IPS DF 6.9 (cell line): ENCODE results near the gene PRXL2C.
"Not testable (repeated sequence)": the region's sequence is repeated elsewhere in the genome, so short reads cannot be mapped to it uniquely, and the experiment has no call there.

ENCODE experiments used
- DNase-seq: peaks from one replicate; pipeline ENCODE4 v3.0.0-alpha.2; 2013; ENCODE audit warnings: low read depth, low spot score
- H3K27ac ChIP-seq: one replicate; pipeline ENCODE4 v1.5.1; 2013; ENCODE audit warnings: low read length, control low read depth
- H3K27me3 ChIP-seq: 2 replicates; pipeline ENCODE4 v1.6.1; 2013; ENCODE audit warnings: mild to moderate bottlenecking, low read length; ENCODE audit not compliant: control insufficient read depth, insufficient read depth
- H3K36me3 ChIP-seq: 2 replicates; pipeline ENCODE4 v1.6.1; 2013; ENCODE audit warnings: low read length; ENCODE audit not compliant: control insufficient read depth, insufficient read depth
- H3K4me1 ChIP-seq: 2 replicates; pipeline ENCODE4 v1.6.1; 2013; ENCODE audit warnings: low read length; ENCODE audit not compliant: control insufficient read depth, insufficient read depth
- H3K4me3 ChIP-seq: 2 replicates; pipeline ENCODE4 v1.5.1; 2013; ENCODE audit warnings: mild to moderate bottlenecking, low read length
- H3K9me3 ChIP-seq: 2 replicates; pipeline ENCODE4 v1.6.1; 2013; ENCODE audit warnings: low read length, inconsistent platforms; ENCODE audit not compliant: control insufficient read depth, insufficient read depth
- WGBS: extraction: QIAGEN DNeasy Blood & Tissue Kit; methylation state at CpG from one replicate; pipeline ENCODE4 v1.1.7; 2013; ENCODE audit warnings: mixed read lengths, missing lambda C conversion rate; ENCODE audit not compliant: insufficient read length, insufficient coverage; 5-methylcytosine and 5-hydroxymethylcytosine counted together

PRXL2C gene

GRCh38 chr9:96668868-96669534, 13.9 kb upstream of the PRXL2C start:
- H3K27me3 ChIP-seq, result no peaks in the 10 kb centered on the region
- no CpG with 5 or more reads among the region's 20 CpGs for WGBS
- H3K9me3 ChIP-seq, result no peaks in the 10 kb centered on the region; the same call in 1 of the 2 replicates
- H3K36me3 ChIP-seq, result no peaks in the 10 kb centered on the region
- H3K4me3 ChIP-seq, result no peak overlapping the region
- no peak for DNase-seq
- H3K27ac ChIP-seq, result no peak overlapping the region
- no peaks in the 10 kb centered on the region for H3K4me1 ChIP-seq

GRCh38 chr9:96667363-96667728, 12.2 kb upstream of the PRXL2C start:
- Histone ChIP-seq H3K4me3 (no peak overlapping the region), H3K9me3 (no peaks in the 10 kb centered on the region; the same call in 1 of the 2 replicates), H3K4me1 (no peaks in the 10 kb centered on the region), H3K27me3 (no peaks in the 10 kb centered on the region), H3K36me3 (no peaks in the 10 kb centered on the region), H3K27ac (no peak overlapping the region)
- DNase-seq, result no peak
- WGBS, result no CpG with 5 or more reads among the region's 2 CpGs

GRCh38 chr9:96666653-96667362, 11.7 kb upstream of the PRXL2C start:
- WGBS, result no CpG with 5 or more reads among the region's 15 CpGs
- not testable (repeated sequence) for H3K9me3 ChIP-seq, H3K27me3 ChIP-seq, H3K27ac ChIP-seq, H3K36me3 ChIP-seq, DNase-seq, H3K4me1 ChIP-seq, H3K4me3 ChIP-seq

- H3K4me1 ChIP-seq, result no peaks in the 10 kb centered on the region
- WGBS, result no CpG with 5 or more reads among the region's 6 CpGs
These were observed 10.7 kb upstream of the PRXL2C start for GRCh38 chr9:96665789-96666188.

GRCh38 chr9:96663506-96664120, 8.5 kb upstream of the PRXL2C start:
- H3K9me3 ChIP-seq, result no peaks in the 10 kb centered on the region
- no CpG with 5 or more reads among the region's 20 CpGs for WGBS
- no peaks in the 10 kb centered on the region for H3K4me1 ChIP-seq
- H3K27me3 ChIP-seq, result no peaks in the 10 kb centered on the region
- H3K4me3 ChIP-seq, result no peak overlapping the region
- H3K36me3 ChIP-seq, result no peaks in the 10 kb centered on the region
- DNase-seq, result no peak
- no peak overlapping the region for H3K27ac ChIP-seq

More at GRCh38 chr9:96665789-96666188, 10.7 kb upstream of the PRXL2C start:
- DNase-seq, result no peak
- no peaks in the 10 kb centered on the region for H3K36me3 ChIP-seq
- no peak overlapping the region for H3K27ac ChIP-seq
- H3K9me3 ChIP-seq, result no peaks in the 10 kb centered on the region; the same call in 1 of the 2 replicates
- H3K27me3 ChIP-seq, result no peaks in the 10 kb centered on the region
- H3K4me3 ChIP-seq, result no peak overlapping the region

GRCh38 chr9:96661711-96662110, 6.6 kb upstream of the PRXL2C start:
- no peak overlapping the region for H3K27ac ChIP-seq
- no peaks in the 10 kb centered on the region for H3K9me3 ChIP-seq
- no peak overlapping the region for H3K4me3 ChIP-seq
- H3K36me3 ChIP-seq, result no peaks in the 10 kb centered on the region
- H3K27me3 ChIP-seq, result no peaks in the 10 kb centered on the region
- no CpG with 5 or more reads among the region's 4 CpGs for WGBS
- no peaks in the 10 kb centered on the region for H3K4me1 ChIP-seq
- no peak for DNase-seq

GRCh38 chr9:96660692-96661248, 5.7 kb upstream of the PRXL2C start:
- Histone ChIP-seq H3K27ac (no peak overlapping the region), H3K4me1 (0 out of 2 replicates have a peak, but pooled peaks cover under 1% of the 10 kb centered on the region), H3K27me3 (no peaks in the 10 kb centered on the region), H3K9me3 (no peaks in the 10 kb centered on the region), H3K4me3 (no peak overlapping the region), H3K36me3 (no peaks in the 10 kb centered on the region)
- no peak for DNase-seq
- no CpG with 5 or more reads among the region's 7 CpGs for WGBS

- Histone ChIP-seq H3K27me3 (no peaks in the 10 kb centered on the region), H3K36me3 (no peaks in the 10 kb centered on the region), H3K4me3 (peak overlapping the region; percentile 79; the same call in 1 of the 2 replicates), H3K9me3 (no peaks in the 10 kb centered on the region), H3K27ac (no peak overlapping the region), H3K4me1 (0 out of 2 replicates have a peak, but pooled peaks cover 2% of the 10 kb centered on the region)
- no CpG with 5 or more reads among the region's 74 CpGs for WGBS
- no peak for DNase-seq
These were observed 493 bp downstream of the PRXL2C start for GRCh38 chr9:96654450-96655197.

- no peak for DNase-seq
- no peaks in the 10 kb centered on the region for H3K27me3 ChIP-seq
- no peaks in the 10 kb centered on the region for H3K9me3 ChIP-seq
- H3K36me3 ChIP-seq, result no peaks in the 10 kb centered on the region
- H3K27ac ChIP-seq, result no peak overlapping the region
- 0 out of 2 replicates have a peak, but pooled peaks cover 2% of the 10 kb centered on the region for H3K4me1 ChIP-seq
- H3K4me3 ChIP-seq, result no peak overlapping the region
These were observed 3.5 kb downstream of the PRXL2C start for GRCh38 chr9:96651626-96652025.
